Mammary epithelial cell (primary cell): Measurements from ENCODE around the gene FRY.

Experiments used
- EZH2 ChIP-seq: IDR thresholded peaks from 2 replicates; pipeline ENCODE4 v1.6.1; 2012; ENCODE audit warnings: low read length, inconsistent platforms, borderline replicate concordance
- TF ChIP-seq, protein P1 (sequence below), 2 donors: IDR thresholded peaks in 1 of 2; conservative IDR thresholded peaks in 1 of 2; 2 replicates each; pipeline ENCODE4 v1.5.1; 2011 to 2012; ENCODE audit warnings: inconsistent platforms in 2 of 2, low read length in 2 of 2, mild to moderate bottlenecking in 2 of 2, control low read depth in 1 of 2, low read depth in 1 of 2; ENCODE audit not compliant: insufficient read depth in 1 of 2; ENCODE audit errors: extremely low read depth in 1 of 2

DNA sequence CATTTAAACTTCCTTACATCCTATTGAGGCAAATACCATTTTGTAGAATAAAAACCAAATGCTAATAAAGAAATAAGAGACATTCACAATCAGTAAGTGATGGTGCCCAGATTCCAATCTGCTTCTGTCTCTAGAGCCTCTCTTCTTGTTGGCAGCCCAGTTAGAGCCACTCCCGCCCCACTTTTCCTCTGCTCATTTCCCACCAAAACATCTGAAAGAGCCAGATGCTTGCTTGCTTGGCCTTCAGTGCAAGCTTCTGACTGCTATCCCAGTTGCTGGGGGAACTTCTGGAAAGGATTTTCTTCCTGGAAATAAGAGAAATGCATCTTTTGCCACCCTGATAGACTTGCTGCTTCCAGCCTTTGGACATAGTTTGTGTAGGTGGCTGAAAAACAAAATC, 12.9 kb downstream of the FRY start:
- TF ChIP-seq, protein P1, sequence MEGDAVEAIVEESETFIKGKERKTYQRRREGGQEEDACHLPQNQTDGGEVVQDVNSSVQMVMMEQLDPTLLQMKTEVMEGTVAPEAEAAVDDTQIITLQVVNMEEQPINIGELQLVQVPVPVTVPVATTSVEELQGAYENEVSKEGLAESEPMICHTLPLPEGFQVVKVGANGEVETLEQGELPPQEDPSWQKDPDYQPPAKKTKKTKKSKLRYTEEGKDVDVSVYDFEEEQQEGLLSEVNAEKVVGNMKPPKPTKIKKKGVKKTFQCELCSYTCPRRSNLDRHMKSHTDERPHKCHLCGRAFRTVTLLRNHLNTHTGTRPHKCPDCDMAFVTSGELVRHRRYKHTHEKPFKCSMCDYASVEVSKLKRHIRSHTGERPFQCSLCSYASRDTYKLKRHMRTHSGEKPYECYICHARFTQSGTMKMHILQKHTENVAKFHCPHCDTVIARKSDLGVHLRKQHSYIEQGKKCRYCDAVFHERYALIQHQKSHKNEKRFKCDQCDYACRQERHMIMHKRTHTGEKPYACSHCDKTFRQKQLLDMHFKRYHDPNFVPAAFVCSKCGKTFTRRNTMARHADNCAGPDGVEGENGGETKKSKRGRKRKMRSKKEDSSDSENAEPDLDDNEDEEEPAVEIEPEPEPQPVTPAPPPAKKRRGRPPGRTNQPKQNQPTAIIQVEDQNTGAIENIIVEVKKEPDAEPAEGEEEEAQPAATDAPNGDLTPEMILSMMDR (conservative IDR thresholded peaks at IDR 0.05 in 1 of 2, IDR thresholded peaks at IDR 0.05 in 1 of 2; ENCODE audit: extremely low read depth in 1 of 2, insufficient read depth in 1 of 2, low read depth in 1 of 2, low read length in 2 of 2), result no peak
- TF ChIP-seq EZH2, result no peak
